ENCODE measurements around the gene MORC4.

The MORC4 gene

GRCh38 chrX:106899276-106899675, 100.7 kb downstream of the MORC4 start:
- H3K36me3 Mint-ChIP-seq (ENCODE audit: low read depth), result no peaks in the 10 kb centered on the region
- no peak overlapping the region for H3K4me3 Mint-ChIP-seq
- H3K4me1 Mint-ChIP-seq, result peaks cover 17% of the 10 kb centered on the region
- H3K27ac Mint-ChIP-seq, result peak overlapping the region; percentile 21 to 65 (median 53)
- TF ChIP-seq CTCF (IDR thresholded peaks at IDR 0.05; ENCODE audit: unreplicated experiment in 3 of 3), result no peak
- H3K27me3 Mint-ChIP-seq (ENCODE audit: low read depth), result peaks cover 6% of the 10 kb centered on the region
- peaks cover 2% of the 10 kb centered on the region for H3K9me3 Mint-ChIP-seq

DNA sequence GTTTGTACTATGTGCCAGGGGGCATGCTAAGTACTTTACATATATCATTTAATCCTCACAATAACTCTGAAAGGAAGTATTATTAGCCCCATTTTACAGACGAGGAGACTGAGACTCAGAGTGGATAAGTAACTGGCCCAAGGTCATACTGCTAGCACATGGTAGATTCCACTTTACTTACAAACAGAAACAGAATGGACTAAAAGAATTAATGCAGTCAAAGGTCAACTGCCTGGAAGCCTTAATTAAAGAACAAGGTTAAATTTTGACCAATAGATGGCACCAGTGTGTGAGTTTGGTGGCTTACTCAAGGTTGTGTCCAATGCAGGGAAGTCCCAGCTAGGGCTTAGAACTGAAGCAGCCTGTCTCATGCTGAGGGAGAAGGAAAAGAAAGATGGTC, 101.5 kb downstream of the MORC4 start:
- H3K36me3 Mint-ChIP-seq (ENCODE audit: low read depth), result no peaks in the 10 kb centered on the region
- H3K27ac Mint-ChIP-seq, result peak overlapping the region; percentile 21 to 65 (median 53)
- H3K9me3 Mint-ChIP-seq, result peaks cover 2% of the 10 kb centered on the region
- peaks cover 17% of the 10 kb centered on the region for H3K4me1 Mint-ChIP-seq
- H3K27me3 Mint-ChIP-seq (ENCODE audit: low read depth), result peaks cover 6% of the 10 kb centered on the region
- H3K4me3 Mint-ChIP-seq, result no peak overlapping the region
- TF ChIP-seq CTCF (IDR thresholded peaks at IDR 0.05; ENCODE audit: unreplicated experiment in 3 of 3), result peak; percentile 32 to 49 (median 34)

GRCh38 chrX:106897259-106897658, 102.8 kb downstream of the MORC4 start:
- Mint-ChIP-seq H3K4me1 (peaks cover 17% of the 10 kb centered on the region), H3K4me3 (no peak overlapping the region), H3K27me3 (ENCODE audit: low read depth) (peaks cover 6% of the 10 kb centered on the region), H3K27ac (no peak overlapping the region), H3K36me3 (ENCODE audit: low read depth) (no peaks in the 10 kb centered on the region), H3K9me3 (peaks cover 2% of the 10 kb centered on the region)
- no peak for TF ChIP-seq CTCF (IDR thresholded peaks at IDR 0.05; ENCODE audit: unreplicated experiment in 3 of 3)

GRCh38 chrX:106894978-106895452, 105.0 kb downstream of the MORC4 start:
- Mint-ChIP-seq H3K9me3 (peaks cover 2% of the 10 kb centered on the region), H3K27ac (peak overlapping the region in 2 of 3 experiments; percentile 39 to 53), H3K4me3 (no peak overlapping the region), H3K27me3 (ENCODE audit: low read depth) (peaks cover 5% of the 10 kb centered on the region), H3K36me3 (ENCODE audit: low read depth) (no peaks in the 10 kb centered on the region), H3K4me1 (peaks cover 17% of the 10 kb centered on the region)
- TF ChIP-seq CTCF (IDR thresholded peaks at IDR 0.05; ENCODE audit: unreplicated experiment in 3 of 3), result no peak

DNA sequence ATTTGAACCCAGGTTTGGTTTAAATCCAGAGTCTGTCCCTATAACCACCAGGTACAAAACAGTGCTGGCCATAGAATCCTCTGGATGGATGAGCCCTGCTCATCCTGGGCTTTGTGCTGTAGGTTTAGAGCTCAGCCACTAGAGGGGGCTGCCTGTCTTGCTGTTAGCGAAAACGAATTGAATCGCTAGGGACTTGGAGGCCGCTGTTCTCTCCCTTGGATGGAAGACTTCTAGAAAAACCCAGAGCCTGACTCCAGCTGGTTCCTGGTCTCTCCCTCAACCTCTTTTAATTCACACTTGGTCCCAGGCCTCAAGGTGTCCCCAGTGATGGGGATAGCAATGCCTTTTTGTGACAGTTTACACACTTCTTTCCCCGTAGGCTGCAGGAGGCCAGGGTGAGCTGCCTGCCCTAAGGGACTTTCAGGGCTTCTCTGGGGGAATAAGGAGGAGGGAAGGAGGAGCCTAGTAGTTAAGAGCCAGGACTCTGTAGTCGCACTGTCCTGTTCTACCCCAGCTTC, 105.6 kb downstream of the MORC4 start:
- Mint-ChIP-seq H3K27ac (peak overlapping the region in 1 of 3 experiments; percentile 39), H3K4me1 (peaks cover 17% of the 10 kb centered on the region), H3K4me3 (no peak overlapping the region), H3K27me3 (ENCODE audit: low read depth) (no peaks in the 10 kb centered on the region), H3K9me3 (peaks cover 2% of the 10 kb centered on the region), H3K36me3 (ENCODE audit: low read depth) (no peaks in the 10 kb centered on the region)
- TF ChIP-seq CTCF (IDR thresholded peaks at IDR 0.05; ENCODE audit: unreplicated experiment in 3 of 3), result peak; percentile 69 to 77 (median 76)

- no peak for TF ChIP-seq CTCF (IDR thresholded peaks at IDR 0.05; ENCODE audit: unreplicated experiment in 3 of 3)
- peaks cover 7% of the 10 kb centered on the region for H3K9me3 Mint-ChIP-seq
These were observed 108.1 kb downstream of the MORC4 start for GRCh38 chrX:106891762-106892460.

More at GRCh38 chrX:106891762-106892460, 108.1 kb downstream of the MORC4 start:
- H3K4me3 Mint-ChIP-seq, result no peak overlapping the region
- H3K4me1 Mint-ChIP-seq, result peaks cover 8% of the 10 kb centered on the region
- H3K27ac Mint-ChIP-seq, result no peak overlapping the region
- H3K36me3 Mint-ChIP-seq (ENCODE audit: low read depth), result no peaks in the 10 kb centered on the region
- no peaks in the 10 kb centered on the region for H3K27me3 Mint-ChIP-seq (ENCODE audit: low read depth)
